Measurements from ENCODE around the gene MRPL14. TPM values are rescaled to one million over a fixed set of nuclear protein-coding genes. Genes with fewer than 3 reads are reported as not detected.

The MRPL14 gene
- total RNA-seq, 1 experiment from 2014 or later: 80.1 TPM

GRCh38 chr6:44105993-44106740 lies 21.1 kb downstream of the MRPL14 start:
- Histone ChIP-seq H3K4me2 (ENCODE audit: low read depth, low read length, poor library complexity, severe bottlenecking) (no peak overlapping the region), H3K36me3 (ENCODE audit: insufficient read depth, low read length) (peaks cover 13% of the 10 kb centered on the region; the same call in 1 of the 2 replicates), H3K27me3 (ENCODE audit: low read length) (no peaks in the 10 kb centered on the region), H3K27ac (ENCODE audit: low read length) (no peak overlapping the region), H3K9me3 (ENCODE audit: low read length) (no peaks in the 10 kb centered on the region), H4K20me1 (ENCODE audit: insufficient read depth, low read depth, low read length) (peaks cover 17% of the 10 kb centered on the region; the same call in 1 of the 2 replicates), H3K79me2 (ENCODE audit: low read length) (peaks cover 29% of the 10 kb centered on the region), H3K4me1 (ENCODE audit: low read length) (no peaks in the 10 kb centered on the region), H3K9me2 (replicated peaks; ENCODE audit: insufficient read depth, low read length) (no peaks in the 10 kb centered on the region), H2AFZ (ENCODE audit: low read length) (no peak overlapping the region), H3K9ac (ENCODE audit: low read length) (no peak overlapping the region), H3K4me3 (ENCODE audit: low read length) (no peak overlapping the region)
- DNase-seq: no peak

GRCh38 chr6:44105146-44105545 lies 22.1 kb downstream of the MRPL14 start:
- no peaks in the 10 kb centered on the region for H3K9me3 ChIP-seq (ENCODE audit: low read length)
- no peaks in the 10 kb centered on the region for H3K9me2 ChIP-seq (replicated peaks; ENCODE audit: insufficient read depth, low read length)
- no peak overlapping the region for H3K27ac ChIP-seq (ENCODE audit: low read length)
- no peak overlapping the region for H3K9ac ChIP-seq (ENCODE audit: low read length)
- peaks cover 16% of the 10 kb centered on the region; the same call in 1 of the 2 replicates for H4K20me1 ChIP-seq (ENCODE audit: insufficient read depth, low read depth, low read length)
- H3K4me2 ChIP-seq (ENCODE audit: low read depth, low read length, poor library complexity, severe bottlenecking): no peak overlapping the region
- no peaks in the 10 kb centered on the region for H3K4me1 ChIP-seq (ENCODE audit: low read length)
- peaks cover 12% of the 10 kb centered on the region; the same call in 1 of the 2 replicates for H3K36me3 ChIP-seq (ENCODE audit: insufficient read depth, low read length)
- no peak for DNase-seq
- peaks cover 28% of the 10 kb centered on the region for H3K79me2 ChIP-seq (ENCODE audit: low read length)
- no peak overlapping the region for H2AFZ ChIP-seq (ENCODE audit: low read length)
- no peaks in the 10 kb centered on the region for H3K27me3 ChIP-seq (ENCODE audit: low read length)
- no peak overlapping the region for H3K4me3 ChIP-seq (ENCODE audit: low read length)

GRCh38 chr6:44104481-44105021 lies 22.7 kb downstream of the MRPL14 start:
- Histone ChIP-seq H3K27me3 (ENCODE audit: low read length) (no peaks in the 10 kb centered on the region), H3K27ac (ENCODE audit: low read length) (no peak overlapping the region), H4K20me1 (ENCODE audit: insufficient read depth, low read depth, low read length) (0 out of 2 replicates have a peak, but pooled peaks cover 11% of the 10 kb centered on the region), H2AFZ (ENCODE audit: low read length) (no peak overlapping the region), H3K36me3 (ENCODE audit: insufficient read depth, low read length) (peaks cover 10% of the 10 kb centered on the region; the same call in 1 of the 2 replicates), H3K4me1 (ENCODE audit: low read length) (no peaks in the 10 kb centered on the region), H3K9ac (ENCODE audit: low read length) (no peak overlapping the region), H3K9me2 (replicated peaks; ENCODE audit: insufficient read depth, low read length) (no peaks in the 10 kb centered on the region), H3K4me3 (ENCODE audit: low read length) (no peak overlapping the region), H3K9me3 (ENCODE audit: low read length) (no peaks in the 10 kb centered on the region), H3K4me2 (ENCODE audit: low read depth, low read length, poor library complexity, severe bottlenecking) (no peak overlapping the region), H3K79me2 (ENCODE audit: low read length) (peaks cover 22% of the 10 kb centered on the region)
- DNase-seq: no peak

- H3K4me3 ChIP-seq (ENCODE audit: low read length): no peak overlapping the region
- no peaks in the 10 kb centered on the region for H3K9me3 ChIP-seq (ENCODE audit: low read length)
- H4K20me1 ChIP-seq (ENCODE audit: insufficient read depth, low read depth, low read length): 0 out of 2 replicates have a peak, but pooled peaks cover 11% of the 10 kb centered on the region
- no peak overlapping the region for H3K4me2 ChIP-seq (ENCODE audit: low read depth, low read length, poor library complexity, severe bottlenecking)
- DNase-seq: no peak
- peaks cover 3% of the 10 kb centered on the region; the same call in 1 of the 2 replicates for H3K4me1 ChIP-seq (ENCODE audit: low read length)
- no peak overlapping the region for H2AFZ ChIP-seq (ENCODE audit: low read length)
- H3K36me3 ChIP-seq (ENCODE audit: insufficient read depth, low read length): 0 out of 2 replicates have a peak, but pooled peaks cover 3% of the 10 kb centered on the region
- H3K9ac ChIP-seq (ENCODE audit: low read length): no peak overlapping the region
- peaks cover 9% of the 10 kb centered on the region; the same call in 1 of the 2 replicates for H3K79me2 ChIP-seq (ENCODE audit: low read length)
- H3K27me3 ChIP-seq (ENCODE audit: low read length): no peaks in the 10 kb centered on the region
- H3K27ac ChIP-seq (ENCODE audit: low read length): no peak overlapping the region
- no peaks in the 10 kb centered on the region for H3K9me2 ChIP-seq (replicated peaks; ENCODE audit: insufficient read depth, low read length)
Measured at GRCh38 chr6:44102527-44102926, 24.7 kb downstream of the MRPL14 start.

GRCh38 chr6:44101832-44102231 lies 25.4 kb downstream of the MRPL14 start:
- Histone ChIP-seq H3K27ac (ENCODE audit: low read length) (no peak overlapping the region), H3K79me2 (ENCODE audit: low read length) (peaks cover 6% of the 10 kb centered on the region; the same call in 1 of the 2 replicates), H3K4me1 (ENCODE audit: low read length) (peaks cover 3% of the 10 kb centered on the region; the same call in 1 of the 2 replicates), H3K4me2 (ENCODE audit: low read depth, low read length, poor library complexity, severe bottlenecking) (no peak overlapping the region), H3K9me2 (replicated peaks; ENCODE audit: insufficient read depth, low read length) (no peaks in the 10 kb centered on the region), H3K9me3 (ENCODE audit: low read length) (no peaks in the 10 kb centered on the region), H3K9ac (ENCODE audit: low read length) (no peak overlapping the region), H3K27me3 (ENCODE audit: low read length) (no peaks in the 10 kb centered on the region), H2AFZ (ENCODE audit: low read length) (no peak overlapping the region), H3K4me3 (ENCODE audit: low read length) (no peak overlapping the region), H3K36me3 (ENCODE audit: insufficient read depth, low read length) (0 out of 2 replicates have a peak, but pooled peaks cover 3% of the 10 kb centered on the region), H4K20me1 (ENCODE audit: insufficient read depth, low read depth, low read length) (0 out of 2 replicates have a peak, but pooled peaks cover 7% of the 10 kb centered on the region)
- DNase-seq: no peak

- no peak overlapping the region for H3K27ac ChIP-seq (ENCODE audit: low read length)
- 0 out of 2 replicates have a peak, but pooled peaks cover 2% of the 10 kb centered on the region for H3K36me3 ChIP-seq (ENCODE audit: insufficient read depth, low read length)
- peaks cover 6% of the 10 kb centered on the region for H4K20me1 ChIP-seq (ENCODE audit: insufficient read depth, low read depth, low read length)
- no peaks in the 10 kb centered on the region for H3K27me3 ChIP-seq (ENCODE audit: low read length)
- no peaks in the 10 kb centered on the region for H3K9me2 ChIP-seq (replicated peaks; ENCODE audit: insufficient read depth, low read length)
- no peaks in the 10 kb centered on the region for H3K9me3 ChIP-seq (ENCODE audit: low read length)
- H2AFZ ChIP-seq (ENCODE audit: low read length): no peak overlapping the region
- H3K4me3 ChIP-seq (ENCODE audit: low read length): no peak overlapping the region
- H3K4me2 ChIP-seq (ENCODE audit: low read depth, low read length, poor library complexity, severe bottlenecking): no peak overlapping the region
- H3K9ac ChIP-seq (ENCODE audit: low read length): no peak overlapping the region
- H3K79me2 ChIP-seq (ENCODE audit: low read length): peaks cover 5% of the 10 kb centered on the region; the same call in 1 of the 2 replicates
- DNase-seq: peak; percentile 66
- H3K4me1 ChIP-seq (ENCODE audit: low read length): peaks cover 3% of the 10 kb centered on the region; the same call in 1 of the 2 replicates
Measured at GRCh38 chr6:44100088-44100550, 27.1 kb downstream of the MRPL14 start.

- Histone ChIP-seq H4K20me1 (ENCODE audit: insufficient read depth, low read depth, low read length) (peaks cover 6% of the 10 kb centered on the region), H2AFZ (ENCODE audit: low read length) (no peak overlapping the region), H3K27me3 (ENCODE audit: low read length) (no peaks in the 10 kb centered on the region), H3K4me1 (ENCODE audit: low read length) (peaks cover 3% of the 10 kb centered on the region; the same call in 1 of the 2 replicates), H3K4me3 (ENCODE audit: low read length) (no peak overlapping the region), H3K9ac (ENCODE audit: low read length) (no peak overlapping the region), H3K9me2 (replicated peaks; ENCODE audit: insufficient read depth, low read length) (no peaks in the 10 kb centered on the region), H3K36me3 (ENCODE audit: insufficient read depth, low read length) (no peaks in the 10 kb centered on the region), H3K4me2 (ENCODE audit: low read depth, low read length, poor library complexity, severe bottlenecking) (no peak overlapping the region), H3K9me3 (ENCODE audit: low read length) (no peaks in the 10 kb centered on the region), H3K27ac (ENCODE audit: low read length) (no peak overlapping the region), H3K79me2 (ENCODE audit: low read length) (no peaks in the 10 kb centered on the region)
- no peak for DNase-seq
Measured at GRCh38 chr6:44099192-44099591, 28.1 kb downstream of the MRPL14 start.

- no peaks in the 10 kb centered on the region for H3K9me2 ChIP-seq (replicated peaks; ENCODE audit: insufficient read depth, low read length)
- H3K27me3 ChIP-seq (ENCODE audit: low read length): no peaks in the 10 kb centered on the region
- no peaks in the 10 kb centered on the region for H3K9me3 ChIP-seq (ENCODE audit: low read length)
- no peak overlapping the region for H3K9ac ChIP-seq (ENCODE audit: low read length)
- H3K4me3 ChIP-seq (ENCODE audit: low read length): no peak overlapping the region
- H3K36me3 ChIP-seq (ENCODE audit: insufficient read depth, low read length): no peaks in the 10 kb centered on the region
- H4K20me1 ChIP-seq (ENCODE audit: insufficient read depth, low read depth, low read length): peaks cover 6% of the 10 kb centered on the region
- H3K4me2 ChIP-seq (ENCODE audit: low read depth, low read length, poor library complexity, severe bottlenecking): no peak overlapping the region
- H3K4me1 ChIP-seq (ENCODE audit: low read length): peaks cover 3% of the 10 kb centered on the region; the same call in 1 of the 2 replicates
- H3K79me2 ChIP-seq (ENCODE audit: low read length): no peaks in the 10 kb centered on the region
- no peak overlapping the region for H3K27ac ChIP-seq (ENCODE audit: low read length)
- no peak for DNase-seq
- no peak overlapping the region for H2AFZ ChIP-seq (ENCODE audit: low read length)
Measured at GRCh38 chr6:44097782-44098317, 29.4 kb downstream of the MRPL14 start.
